Measurements from ENCODE around the gene KIF26A. TPM values are rescaled to one million over a fixed set of nuclear protein-coding genes. Genes with fewer than 3 reads are reported as not detected.

The KIF26A gene
- total and polyA plus RNA-seq, 2 experiments from 2014 or later: 5.6 to 103 TPM

GRCh38 chr14:104151566-104152245, 13.3 kb downstream of the KIF26A start:
- Histone ChIP-seq H3K9me2 (ENCODE audit: insufficient read depth) (no peaks in the 10 kb centered on the region), H3K27ac (ENCODE audit: low read depth) (no peak overlapping the region), H2AFZ (no peak overlapping the region), H3F3A (replicated peaks; ENCODE audit: low read depth) (0 out of 2 replicates have a peak, but pooled peaks cover 5% of the 10 kb centered on the region), H3K4me3 (no peak overlapping the region), H4K20me1 (replicated peaks; ENCODE audit: insufficient read depth) (no peaks in the 10 kb centered on the region), H3K4me2 (no peak overlapping the region), H3K27me3 (ENCODE audit: insufficient read depth) (no peaks in the 10 kb centered on the region), H3K79me2 (replicated peaks; ENCODE audit: insufficient read depth) (peaks cover 71% of the 10 kb centered on the region), H3K36me3 (ENCODE audit: insufficient read depth) (no peaks in the 10 kb centered on the region), H3K4me1 (ENCODE audit: insufficient read depth) (peaks cover 21% of the 10 kb centered on the region)
- Mint-ChIP-seq H3K27ac (peak overlapping the region; percentile 40; the same call in 1 of the 2 replicates), H3K4me1 (peaks cover 18% of the 10 kb centered on the region), H3K9me3 (no peaks in the 10 kb centered on the region), H3K27me3 (ENCODE audit: insufficient read depth, low read depth, poor library complexity) (peaks cover 10% of the 10 kb centered on the region), H3K36me3 (ENCODE audit: low read depth) (no peaks in the 10 kb centered on the region), H3K4me3 (no peak overlapping the region)
- DNase-seq (ENCODE audit: low spot score) (no peak), ATAC-seq (no peak)
- TF ChIP-seq ZNF331 (CRISPR knock-in tag; IDR thresholded peaks at IDR 0.05; ENCODE audit: low read depth) (no peak), EZH2phosphoT487 (IDR thresholded peaks at IDR 0.05; ENCODE audit: unreplicated experiment) (no peak), NANOG (IDR thresholded peaks at IDR 0.05; ENCODE audit: borderline replicate concordance) (no peak), JUNB (IDR thresholded peaks at IDR 0.05; ENCODE audit: unreplicated experiment) (no peak), CTCF (conservative IDR thresholded peaks at IDR 0.05; ENCODE audit: low read depth in 2 of 2) (no peak), POLR2AphosphoS5 (IDR thresholded peaks at IDR 0.05; ENCODE audit: low read depth) (no peak), STAT1 (IDR thresholded peaks at IDR 0.05; ENCODE audit: unreplicated experiment) (no peak), ZNF114 (CRISPR knock-in tag; IDR thresholded peaks at IDR 0.05) (no peak), ZNF462 (CRISPR knock-in tag; IDR thresholded peaks at IDR 0.05) (no peak), ETS1 (IDR thresholded peaks at IDR 0.05) (no peak), EZH2 (IDR thresholded peaks at IDR 0.05; ENCODE audit: low read depth, unreplicated experiment) (no peak), CREB1 (CRISPR knock-in tag; IDR thresholded peaks at IDR 0.05; ENCODE audit: low read depth) (no peak), REST (IDR thresholded peaks at IDR 0.05; ENCODE audit: unreplicated experiment) (no peak)
